ENCODE measurements around the gene BMPR1A.

BMPR1A gene

DNA sequence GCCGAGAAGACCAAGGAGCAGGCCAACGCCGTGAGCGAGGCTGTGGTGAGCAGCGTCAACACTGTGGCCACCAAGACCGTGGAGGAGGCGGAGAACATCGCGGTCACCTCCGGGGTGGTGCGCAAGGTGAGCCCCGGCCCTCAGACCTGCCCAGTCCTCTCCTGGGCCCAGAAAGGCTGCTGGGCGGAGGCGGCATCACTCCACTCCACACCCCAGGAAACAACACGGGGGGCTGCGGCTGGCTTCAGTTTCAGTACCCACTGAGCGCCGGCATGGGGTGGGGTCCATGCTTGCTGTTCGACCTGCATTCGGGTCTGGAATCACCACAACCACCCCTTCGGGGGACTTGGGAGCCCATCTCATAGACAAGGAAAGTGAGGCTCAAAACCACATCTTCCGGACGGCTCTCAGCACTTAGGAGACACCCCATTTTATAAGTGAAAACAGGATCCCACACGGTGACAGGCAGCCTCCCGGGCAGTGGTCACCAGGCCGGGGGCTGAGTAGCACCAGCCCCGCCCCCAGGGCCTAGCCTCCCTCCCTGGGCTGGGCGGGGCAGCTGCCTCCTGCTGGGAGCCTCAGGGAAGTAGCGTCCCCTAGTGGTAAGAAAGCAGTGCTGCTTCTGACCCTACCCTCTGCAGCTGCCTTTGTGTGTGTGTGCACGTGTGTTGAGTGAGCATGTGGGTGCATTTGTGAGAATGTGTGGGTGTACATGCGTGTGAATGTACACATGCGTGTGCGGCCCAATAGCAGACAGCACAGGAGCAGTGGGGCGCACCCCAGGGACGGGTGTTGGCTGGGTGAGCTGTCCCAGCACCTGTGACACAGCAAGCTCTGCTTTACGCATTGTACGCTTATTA, 203.8 kb downstream of the BMPR1A start:
- peak overlapping the region; percentile 100 for H3K27ac ChIP-seq (ENCODE audit: low read length)
- H4K20me1 ChIP-seq (ENCODE audit: insufficient read depth, low read length): no peaks in the 10 kb centered on the region
- no peak overlapping the region for H3K4me3 ChIP-seq (ENCODE audit: low read length)
- peaks cover 30% of the 10 kb centered on the region for H3K79me2 ChIP-seq (ENCODE audit: low read length)
- peak overlapping the region; percentile 100; the same call in 1 of the 2 replicates for H3K9ac ChIP-seq (ENCODE audit: low read length)
- no peaks in the 10 kb centered on the region for H3K27me3 ChIP-seq (ENCODE audit: low read depth, low read length)
- H3K4me1 ChIP-seq (ENCODE audit: low read length): peaks cover 62% of the 10 kb centered on the region
- no peaks in the 10 kb centered on the region for H3K9me3 ChIP-seq (ENCODE audit: insufficient read depth, low read length)
- H3K4me2 ChIP-seq (ENCODE audit: low read length): peak overlapping the region; percentile 40
- TF ChIP-seq, protein P1, sequence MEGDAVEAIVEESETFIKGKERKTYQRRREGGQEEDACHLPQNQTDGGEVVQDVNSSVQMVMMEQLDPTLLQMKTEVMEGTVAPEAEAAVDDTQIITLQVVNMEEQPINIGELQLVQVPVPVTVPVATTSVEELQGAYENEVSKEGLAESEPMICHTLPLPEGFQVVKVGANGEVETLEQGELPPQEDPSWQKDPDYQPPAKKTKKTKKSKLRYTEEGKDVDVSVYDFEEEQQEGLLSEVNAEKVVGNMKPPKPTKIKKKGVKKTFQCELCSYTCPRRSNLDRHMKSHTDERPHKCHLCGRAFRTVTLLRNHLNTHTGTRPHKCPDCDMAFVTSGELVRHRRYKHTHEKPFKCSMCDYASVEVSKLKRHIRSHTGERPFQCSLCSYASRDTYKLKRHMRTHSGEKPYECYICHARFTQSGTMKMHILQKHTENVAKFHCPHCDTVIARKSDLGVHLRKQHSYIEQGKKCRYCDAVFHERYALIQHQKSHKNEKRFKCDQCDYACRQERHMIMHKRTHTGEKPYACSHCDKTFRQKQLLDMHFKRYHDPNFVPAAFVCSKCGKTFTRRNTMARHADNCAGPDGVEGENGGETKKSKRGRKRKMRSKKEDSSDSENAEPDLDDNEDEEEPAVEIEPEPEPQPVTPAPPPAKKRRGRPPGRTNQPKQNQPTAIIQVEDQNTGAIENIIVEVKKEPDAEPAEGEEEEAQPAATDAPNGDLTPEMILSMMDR (IDR thresholded peaks at IDR 0.05; ENCODE audit: low read depth, low read length): peak; percentile 83
- TF ChIP-seq EZH2phosphoT487 (IDR thresholded peaks at IDR 0.05; ENCODE audit: low read depth): no peak
- peaks cover 14% of the 10 kb centered on the region for H3K36me3 ChIP-seq (replicated peaks; ENCODE audit: low read depth, low read length)
- no peak overlapping the region for H2AFZ ChIP-seq (ENCODE audit: low read depth, low read length)

DNA sequence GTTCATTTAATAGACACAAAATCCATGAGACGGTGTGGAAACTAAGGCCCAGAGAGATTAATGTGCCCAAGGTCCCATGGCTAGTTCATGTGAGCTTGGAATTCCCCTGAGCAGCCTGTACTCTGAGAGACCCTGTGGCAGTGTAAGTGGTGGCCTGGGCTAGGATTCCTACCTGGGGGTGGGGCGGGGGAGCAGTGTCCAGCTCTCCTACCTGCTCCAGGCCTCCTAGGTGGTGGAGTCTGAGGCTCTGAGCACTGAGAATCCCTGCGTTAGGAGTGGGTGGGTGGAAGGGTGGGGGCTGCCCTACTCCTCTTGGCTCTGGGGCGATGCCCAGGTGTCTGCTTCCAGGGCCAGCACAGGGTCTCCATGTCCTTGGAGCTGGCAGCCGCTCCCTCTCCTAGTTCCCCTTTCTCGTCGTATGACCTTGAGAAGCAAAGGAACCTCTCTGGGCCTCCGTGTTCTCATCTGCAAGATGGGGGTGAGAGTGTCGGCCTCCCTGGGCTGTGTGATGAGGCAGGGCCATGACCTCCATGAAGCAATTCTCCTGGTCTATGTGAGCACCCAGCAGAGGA, 204.5 kb downstream of the BMPR1A start:
- Histone ChIP-seq H3K4me1 (ENCODE audit: low read length) (peaks cover 69% of the 10 kb centered on the region), H4K20me1 (ENCODE audit: insufficient read depth, low read length) (no peaks in the 10 kb centered on the region), H3K9ac (ENCODE audit: low read length) (peak overlapping the region; percentile 100; the same call in 1 of the 2 replicates), H2AFZ (ENCODE audit: low read depth, low read length) (no peak overlapping the region), H3K27ac (ENCODE audit: low read length) (peak overlapping the region; percentile 100), H3K4me2 (ENCODE audit: low read length) (peak overlapping the region; percentile 40), H3K4me3 (ENCODE audit: low read length) (no peak overlapping the region), H3K36me3 (replicated peaks; ENCODE audit: low read depth, low read length) (peaks cover 14% of the 10 kb centered on the region), H3K9me3 (ENCODE audit: insufficient read depth, low read length) (no peaks in the 10 kb centered on the region), H3K27me3 (ENCODE audit: low read depth, low read length) (no peaks in the 10 kb centered on the region), H3K79me2 (ENCODE audit: low read length) (peaks cover 30% of the 10 kb centered on the region)
- no peak for TF ChIP-seq EZH2phosphoT487 (IDR thresholded peaks at IDR 0.05; ENCODE audit: low read depth)
- TF ChIP-seq, protein P1 (IDR thresholded peaks at IDR 0.05; ENCODE audit: low read depth, low read length): no peak

DNA sequence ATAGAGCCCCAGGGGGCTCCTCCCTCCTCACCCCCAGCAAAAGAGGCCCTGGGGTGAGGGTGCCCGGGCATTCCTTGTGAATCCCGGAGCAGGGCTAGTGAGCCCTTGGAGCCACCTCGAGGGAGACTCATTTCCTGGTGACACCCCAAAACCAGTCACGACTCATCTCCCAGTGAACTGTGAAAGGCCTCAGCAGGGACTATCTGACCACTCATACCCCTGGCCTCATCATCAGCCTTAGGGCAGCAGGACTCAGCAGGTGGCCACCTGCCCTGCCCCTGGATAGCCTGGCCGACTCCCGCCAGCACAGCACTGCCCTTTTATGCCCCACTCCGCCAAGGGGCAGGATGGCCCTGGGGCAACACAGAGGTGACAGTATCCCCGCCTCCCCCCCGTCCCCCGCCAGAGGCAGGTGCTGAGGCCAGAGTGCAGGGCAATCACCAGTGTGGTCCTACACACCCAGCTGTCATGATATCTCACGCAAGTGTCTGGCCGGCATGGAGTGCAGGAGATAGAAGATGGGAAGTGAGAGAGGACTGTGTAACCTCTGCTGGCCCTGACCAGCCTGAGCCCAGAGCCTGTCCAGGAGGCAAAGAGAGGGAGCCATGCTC, 205.2 kb downstream of the BMPR1A start:
- Histone ChIP-seq H3K27me3 (ENCODE audit: low read depth, low read length) (no peaks in the 10 kb centered on the region), H3K4me1 (ENCODE audit: low read length) (peaks cover 76% of the 10 kb centered on the region), H3K27ac (ENCODE audit: low read length) (peak overlapping the region; percentile 100), H3K9ac (ENCODE audit: low read length) (peak overlapping the region; percentile 100; the same call in 1 of the 2 replicates), H3K9me3 (ENCODE audit: insufficient read depth, low read length) (no peaks in the 10 kb centered on the region), H2AFZ (ENCODE audit: low read depth, low read length) (no peak overlapping the region), H3K4me3 (ENCODE audit: low read length) (no peak overlapping the region), H3K79me2 (ENCODE audit: low read length) (peaks cover 30% of the 10 kb centered on the region), H3K4me2 (ENCODE audit: low read length) (0 out of 2 replicates have a peak overlapping the region, but pooled peaks have one; percentile 40), H4K20me1 (ENCODE audit: insufficient read depth, low read length) (no peaks in the 10 kb centered on the region), H3K36me3 (replicated peaks; ENCODE audit: low read depth, low read length) (peaks cover 14% of the 10 kb centered on the region)
- TF ChIP-seq EZH2phosphoT487 (IDR thresholded peaks at IDR 0.05; ENCODE audit: low read depth): no peak
- TF ChIP-seq, protein P1 (IDR thresholded peaks at IDR 0.05; ENCODE audit: low read depth, low read length): no peak

All from OCI-LY3 (cell line).